ENCODE results near the gene CSMD2.

DNA sequence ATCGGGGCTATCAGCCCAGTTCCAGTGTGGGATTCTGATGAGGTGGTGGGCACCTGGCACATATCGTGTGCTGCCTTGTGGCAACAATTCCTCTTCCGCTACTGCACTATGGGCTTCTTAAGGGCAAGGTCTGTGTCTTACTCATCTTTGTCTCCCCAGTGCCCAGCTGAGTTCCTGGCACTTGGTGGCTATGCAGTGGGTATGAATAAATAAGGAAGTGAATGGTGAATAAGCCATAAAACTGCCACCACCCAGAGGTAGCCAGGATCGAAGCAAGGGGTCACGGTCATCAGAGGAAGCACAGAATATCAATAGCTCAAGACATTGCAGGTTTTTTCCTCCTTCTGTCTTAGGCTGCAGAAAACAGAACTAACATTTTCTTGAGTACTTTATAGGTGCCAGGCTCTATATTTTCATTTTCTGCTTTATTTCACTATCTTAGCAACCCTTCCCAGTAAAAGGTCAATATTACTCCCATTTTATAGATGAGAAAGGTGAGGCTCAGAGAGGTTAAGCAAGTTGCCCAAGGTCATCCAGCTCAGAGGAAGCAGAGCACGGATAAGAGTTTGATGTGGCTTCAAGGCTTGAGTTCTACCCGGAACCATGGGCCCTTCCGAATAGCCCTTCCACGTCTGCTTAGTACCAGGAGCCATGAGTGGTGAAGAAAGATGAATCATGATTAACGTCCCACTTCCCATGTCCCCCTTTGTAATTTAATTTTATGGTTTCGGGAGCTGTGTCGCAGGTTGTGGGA is 21.9 kb upstream of the CSMD2 start:
- no peak for TF ChIP-seq YY1 (IDR thresholded peaks at IDR 0.05; ENCODE audit: insufficient read depth, insufficient read length)
- TF ChIP-seq ZNF274 (IDR thresholded peaks at IDR 0.05; ENCODE audit: low read depth, low read length), result no peak

All from NT2/D1 (cell line).